Neural progenitor cell (in vitro differentiated cells): ENCODE data around the gene GAPT.

Experiments used
- EZH2 ChIP-seq: fragments of 200-600 bp; sonication (generic); IDR thresholded peaks from 2 replicates; pipeline ENCODE4 v1.6.1; 2017; ENCODE audit warnings: antibody characterized with exemption, mild to moderate bottlenecking, moderate library complexity
- EZH2phosphoT487 ChIP-seq: fragments of 200-600 bp; sonication (generic); IDR thresholded peaks from 2 replicates; pipeline ENCODE4 v1.6.1; 2017; ENCODE audit warnings: antibody characterized with exemption
- TF ChIP-seq, protein P1 (sequence below): fragments of 200-600 bp; sonication (generic); IDR thresholded peaks from 2 replicates; pipeline ENCODE4 v1.5.1; 2017; ENCODE audit warnings: antibody characterized with exemption, mild to moderate bottlenecking

DNA sequence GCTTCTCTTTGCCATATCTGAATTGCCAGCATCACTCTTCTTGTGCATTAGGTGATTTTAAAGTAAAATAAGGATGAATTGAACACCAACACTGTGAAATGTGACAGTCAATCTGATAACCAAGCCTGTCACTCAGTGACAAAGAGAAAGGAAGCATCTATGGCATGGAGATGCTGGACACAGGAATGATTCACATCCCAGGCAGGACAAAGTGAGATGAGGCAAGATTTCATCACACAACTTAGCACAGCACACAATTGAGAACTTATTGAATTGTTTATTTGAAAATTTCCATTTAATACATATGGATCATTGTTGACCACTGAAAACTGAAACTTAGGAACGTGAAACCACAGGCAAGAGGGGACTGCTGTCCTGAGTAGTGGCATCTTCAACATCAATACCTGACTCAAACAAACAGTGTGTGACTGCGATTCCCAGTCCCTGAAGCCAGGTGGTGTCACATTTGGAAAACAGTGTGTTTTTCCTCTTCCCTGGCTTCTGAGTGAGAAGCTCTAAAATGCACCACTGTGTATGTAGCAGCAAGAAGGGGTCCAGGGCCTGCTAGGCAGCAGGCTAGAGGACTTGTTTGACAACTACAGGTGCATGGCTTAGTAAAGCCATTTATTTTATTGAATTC is 10.7 kb downstream of the GAPT start:
- TF ChIP-seq, protein P1, sequence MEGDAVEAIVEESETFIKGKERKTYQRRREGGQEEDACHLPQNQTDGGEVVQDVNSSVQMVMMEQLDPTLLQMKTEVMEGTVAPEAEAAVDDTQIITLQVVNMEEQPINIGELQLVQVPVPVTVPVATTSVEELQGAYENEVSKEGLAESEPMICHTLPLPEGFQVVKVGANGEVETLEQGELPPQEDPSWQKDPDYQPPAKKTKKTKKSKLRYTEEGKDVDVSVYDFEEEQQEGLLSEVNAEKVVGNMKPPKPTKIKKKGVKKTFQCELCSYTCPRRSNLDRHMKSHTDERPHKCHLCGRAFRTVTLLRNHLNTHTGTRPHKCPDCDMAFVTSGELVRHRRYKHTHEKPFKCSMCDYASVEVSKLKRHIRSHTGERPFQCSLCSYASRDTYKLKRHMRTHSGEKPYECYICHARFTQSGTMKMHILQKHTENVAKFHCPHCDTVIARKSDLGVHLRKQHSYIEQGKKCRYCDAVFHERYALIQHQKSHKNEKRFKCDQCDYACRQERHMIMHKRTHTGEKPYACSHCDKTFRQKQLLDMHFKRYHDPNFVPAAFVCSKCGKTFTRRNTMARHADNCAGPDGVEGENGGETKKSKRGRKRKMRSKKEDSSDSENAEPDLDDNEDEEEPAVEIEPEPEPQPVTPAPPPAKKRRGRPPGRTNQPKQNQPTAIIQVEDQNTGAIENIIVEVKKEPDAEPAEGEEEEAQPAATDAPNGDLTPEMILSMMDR, result peak; percentile 43
- no peak for TF ChIP-seq EZH2phosphoT487
- no peak for TF ChIP-seq EZH2
